ENCODE measurements around the gene PITPNM3. TPM values are rescaled to one million over a fixed set of nuclear protein-coding genes. Genes with fewer than 3 reads are reported as not detected.

PITPNM3 gene
- total and polyA plus RNA-seq, 2 experiments from 2014 or later = 1.0 to 1.5 TPM

DNA sequence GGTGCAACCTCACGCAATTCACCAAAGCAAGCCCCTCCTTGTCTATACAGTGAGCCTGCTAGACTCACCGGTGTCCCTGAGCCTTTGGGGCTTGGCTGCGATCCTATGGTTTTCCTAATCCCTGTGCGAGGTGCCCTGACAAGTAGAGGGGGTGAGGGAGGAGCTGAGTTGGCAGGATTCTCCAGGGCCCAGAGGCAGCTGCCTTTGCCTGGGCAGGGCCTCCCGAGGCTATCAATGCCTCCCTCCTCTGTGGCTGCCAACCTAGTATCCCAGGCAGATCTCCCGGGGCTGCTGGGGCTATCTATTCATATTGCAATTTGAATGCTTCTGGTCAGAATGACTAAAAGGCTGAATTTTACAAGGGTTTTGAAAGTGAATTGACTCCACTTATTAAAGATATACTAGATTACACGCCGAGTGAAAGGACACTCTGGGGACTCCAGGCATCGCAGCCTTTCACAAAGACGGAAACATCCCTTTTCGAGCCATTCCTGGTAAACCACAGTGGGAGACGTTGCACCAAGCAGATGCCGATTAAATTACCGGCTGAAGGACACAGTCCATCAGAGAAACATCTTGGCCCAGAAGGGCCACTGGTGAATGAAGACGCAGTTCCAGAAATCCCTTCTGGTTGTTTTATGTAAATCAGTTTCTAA, 11.3 kb upstream of the PITPNM3 start (continued):
- TF ChIP-seq, protein P1, sequence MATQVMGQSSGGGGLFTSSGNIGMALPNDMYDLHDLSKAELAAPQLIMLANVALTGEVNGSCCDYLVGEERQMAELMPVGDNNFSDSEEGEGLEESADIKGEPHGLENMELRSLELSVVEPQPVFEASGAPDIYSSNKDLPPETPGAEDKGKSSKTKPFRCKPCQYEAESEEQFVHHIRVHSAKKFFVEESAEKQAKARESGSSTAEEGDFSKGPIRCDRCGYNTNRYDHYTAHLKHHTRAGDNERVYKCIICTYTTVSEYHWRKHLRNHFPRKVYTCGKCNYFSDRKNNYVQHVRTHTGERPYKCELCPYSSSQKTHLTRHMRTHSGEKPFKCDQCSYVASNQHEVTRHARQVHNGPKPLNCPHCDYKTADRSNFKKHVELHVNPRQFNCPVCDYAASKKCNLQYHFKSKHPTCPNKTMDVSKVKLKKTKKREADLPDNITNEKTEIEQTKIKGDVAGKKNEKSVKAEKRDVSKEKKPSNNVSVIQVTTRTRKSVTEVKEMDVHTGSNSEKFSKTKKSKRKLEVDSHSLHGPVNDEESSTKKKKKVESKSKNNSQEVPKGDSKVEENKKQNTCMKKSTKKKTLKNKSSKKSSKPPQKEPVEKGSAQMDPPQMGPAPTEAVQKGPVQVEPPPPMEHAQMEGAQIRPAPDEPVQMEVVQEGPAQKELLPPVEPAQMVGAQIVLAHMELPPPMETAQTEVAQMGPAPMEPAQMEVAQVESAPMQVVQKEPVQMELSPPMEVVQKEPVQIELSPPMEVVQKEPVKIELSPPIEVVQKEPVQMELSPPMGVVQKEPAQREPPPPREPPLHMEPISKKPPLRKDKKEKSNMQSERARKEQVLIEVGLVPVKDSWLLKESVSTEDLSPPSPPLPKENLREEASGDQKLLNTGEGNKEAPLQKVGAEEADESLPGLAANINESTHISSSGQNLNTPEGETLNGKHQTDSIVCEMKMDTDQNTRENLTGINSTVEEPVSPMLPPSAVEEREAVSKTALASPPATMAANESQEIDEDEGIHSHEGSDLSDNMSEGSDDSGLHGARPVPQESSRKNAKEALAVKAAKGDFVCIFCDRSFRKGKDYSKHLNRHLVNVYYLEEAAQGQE (IDR thresholded peaks at IDR 0.05; ENCODE audit: unreplicated experiment) = no peak
- TF ChIP-seq POLR2AphosphoS5 (IDR thresholded peaks at IDR 0.05; ENCODE audit: low read depth) (no peak), NANOG (IDR thresholded peaks at IDR 0.05; ENCODE audit: borderline replicate concordance) (no peak), EZH2 (IDR thresholded peaks at IDR 0.05; ENCODE audit: low read depth, unreplicated experiment) (no peak), ZNF331 (CRISPR knock-in tag; IDR thresholded peaks at IDR 0.05; ENCODE audit: low read depth) (no peak), CREB1 (CRISPR knock-in tag; IDR thresholded peaks at IDR 0.05; ENCODE audit: low read depth) (no peak), JUNB (IDR thresholded peaks at IDR 0.05; ENCODE audit: unreplicated experiment) (no peak), ZNF114 (CRISPR knock-in tag; IDR thresholded peaks at IDR 0.05) (no peak), EZH2phosphoT487 (IDR thresholded peaks at IDR 0.05; ENCODE audit: unreplicated experiment) (no peak)
- TF ChIP-seq, protein P2, sequence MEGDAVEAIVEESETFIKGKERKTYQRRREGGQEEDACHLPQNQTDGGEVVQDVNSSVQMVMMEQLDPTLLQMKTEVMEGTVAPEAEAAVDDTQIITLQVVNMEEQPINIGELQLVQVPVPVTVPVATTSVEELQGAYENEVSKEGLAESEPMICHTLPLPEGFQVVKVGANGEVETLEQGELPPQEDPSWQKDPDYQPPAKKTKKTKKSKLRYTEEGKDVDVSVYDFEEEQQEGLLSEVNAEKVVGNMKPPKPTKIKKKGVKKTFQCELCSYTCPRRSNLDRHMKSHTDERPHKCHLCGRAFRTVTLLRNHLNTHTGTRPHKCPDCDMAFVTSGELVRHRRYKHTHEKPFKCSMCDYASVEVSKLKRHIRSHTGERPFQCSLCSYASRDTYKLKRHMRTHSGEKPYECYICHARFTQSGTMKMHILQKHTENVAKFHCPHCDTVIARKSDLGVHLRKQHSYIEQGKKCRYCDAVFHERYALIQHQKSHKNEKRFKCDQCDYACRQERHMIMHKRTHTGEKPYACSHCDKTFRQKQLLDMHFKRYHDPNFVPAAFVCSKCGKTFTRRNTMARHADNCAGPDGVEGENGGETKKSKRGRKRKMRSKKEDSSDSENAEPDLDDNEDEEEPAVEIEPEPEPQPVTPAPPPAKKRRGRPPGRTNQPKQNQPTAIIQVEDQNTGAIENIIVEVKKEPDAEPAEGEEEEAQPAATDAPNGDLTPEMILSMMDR (conservative IDR thresholded peaks at IDR 0.05; ENCODE audit: low read depth in 2 of 2) = no peak
- TF ChIP-seq, protein P3, sequence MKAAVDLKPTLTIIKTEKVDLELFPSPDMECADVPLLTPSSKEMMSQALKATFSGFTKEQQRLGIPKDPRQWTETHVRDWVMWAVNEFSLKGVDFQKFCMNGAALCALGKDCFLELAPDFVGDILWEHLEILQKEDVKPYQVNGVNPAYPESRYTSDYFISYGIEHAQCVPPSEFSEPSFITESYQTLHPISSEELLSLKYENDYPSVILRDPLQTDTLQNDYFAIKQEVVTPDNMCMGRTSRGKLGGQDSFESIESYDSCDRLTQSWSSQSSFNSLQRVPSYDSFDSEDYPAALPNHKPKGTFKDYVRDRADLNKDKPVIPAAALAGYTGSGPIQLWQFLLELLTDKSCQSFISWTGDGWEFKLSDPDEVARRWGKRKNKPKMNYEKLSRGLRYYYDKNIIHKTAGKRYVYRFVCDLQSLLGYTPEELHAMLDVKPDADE (IDR thresholded peaks at IDR 0.05) = no peak

DNA sequence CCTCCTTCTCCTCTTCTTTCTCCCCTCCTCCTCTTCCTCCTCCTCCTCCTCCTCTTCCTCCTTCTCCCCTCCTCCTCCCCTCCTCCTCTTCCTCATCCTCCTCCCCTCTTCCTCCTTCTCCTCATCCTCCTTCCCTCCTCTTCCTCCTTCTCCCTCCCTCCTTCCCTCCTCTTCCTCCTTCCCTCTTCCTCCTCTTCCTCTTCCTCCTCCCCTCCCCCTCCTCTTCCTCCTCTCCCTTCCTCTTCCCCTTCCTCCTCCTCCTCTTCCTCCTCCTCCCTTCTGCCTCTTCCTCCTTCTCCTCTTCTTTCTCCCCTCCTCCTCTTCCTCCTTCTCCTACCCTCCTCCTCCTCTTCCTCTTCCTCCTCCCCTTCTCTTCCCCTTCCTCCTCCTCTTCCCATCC, 5.1 kb upstream of the PITPNM3 start:
- H3K27ac Mint-ChIP-seq = no peak overlapping the region
- Histone ChIP-seq H4K20me1 (replicated peaks; ENCODE audit: insufficient read depth) (no peaks in the 10 kb centered on the region), H2AFZ (no peak overlapping the region)
- TF ChIP-seq, protein P4, sequence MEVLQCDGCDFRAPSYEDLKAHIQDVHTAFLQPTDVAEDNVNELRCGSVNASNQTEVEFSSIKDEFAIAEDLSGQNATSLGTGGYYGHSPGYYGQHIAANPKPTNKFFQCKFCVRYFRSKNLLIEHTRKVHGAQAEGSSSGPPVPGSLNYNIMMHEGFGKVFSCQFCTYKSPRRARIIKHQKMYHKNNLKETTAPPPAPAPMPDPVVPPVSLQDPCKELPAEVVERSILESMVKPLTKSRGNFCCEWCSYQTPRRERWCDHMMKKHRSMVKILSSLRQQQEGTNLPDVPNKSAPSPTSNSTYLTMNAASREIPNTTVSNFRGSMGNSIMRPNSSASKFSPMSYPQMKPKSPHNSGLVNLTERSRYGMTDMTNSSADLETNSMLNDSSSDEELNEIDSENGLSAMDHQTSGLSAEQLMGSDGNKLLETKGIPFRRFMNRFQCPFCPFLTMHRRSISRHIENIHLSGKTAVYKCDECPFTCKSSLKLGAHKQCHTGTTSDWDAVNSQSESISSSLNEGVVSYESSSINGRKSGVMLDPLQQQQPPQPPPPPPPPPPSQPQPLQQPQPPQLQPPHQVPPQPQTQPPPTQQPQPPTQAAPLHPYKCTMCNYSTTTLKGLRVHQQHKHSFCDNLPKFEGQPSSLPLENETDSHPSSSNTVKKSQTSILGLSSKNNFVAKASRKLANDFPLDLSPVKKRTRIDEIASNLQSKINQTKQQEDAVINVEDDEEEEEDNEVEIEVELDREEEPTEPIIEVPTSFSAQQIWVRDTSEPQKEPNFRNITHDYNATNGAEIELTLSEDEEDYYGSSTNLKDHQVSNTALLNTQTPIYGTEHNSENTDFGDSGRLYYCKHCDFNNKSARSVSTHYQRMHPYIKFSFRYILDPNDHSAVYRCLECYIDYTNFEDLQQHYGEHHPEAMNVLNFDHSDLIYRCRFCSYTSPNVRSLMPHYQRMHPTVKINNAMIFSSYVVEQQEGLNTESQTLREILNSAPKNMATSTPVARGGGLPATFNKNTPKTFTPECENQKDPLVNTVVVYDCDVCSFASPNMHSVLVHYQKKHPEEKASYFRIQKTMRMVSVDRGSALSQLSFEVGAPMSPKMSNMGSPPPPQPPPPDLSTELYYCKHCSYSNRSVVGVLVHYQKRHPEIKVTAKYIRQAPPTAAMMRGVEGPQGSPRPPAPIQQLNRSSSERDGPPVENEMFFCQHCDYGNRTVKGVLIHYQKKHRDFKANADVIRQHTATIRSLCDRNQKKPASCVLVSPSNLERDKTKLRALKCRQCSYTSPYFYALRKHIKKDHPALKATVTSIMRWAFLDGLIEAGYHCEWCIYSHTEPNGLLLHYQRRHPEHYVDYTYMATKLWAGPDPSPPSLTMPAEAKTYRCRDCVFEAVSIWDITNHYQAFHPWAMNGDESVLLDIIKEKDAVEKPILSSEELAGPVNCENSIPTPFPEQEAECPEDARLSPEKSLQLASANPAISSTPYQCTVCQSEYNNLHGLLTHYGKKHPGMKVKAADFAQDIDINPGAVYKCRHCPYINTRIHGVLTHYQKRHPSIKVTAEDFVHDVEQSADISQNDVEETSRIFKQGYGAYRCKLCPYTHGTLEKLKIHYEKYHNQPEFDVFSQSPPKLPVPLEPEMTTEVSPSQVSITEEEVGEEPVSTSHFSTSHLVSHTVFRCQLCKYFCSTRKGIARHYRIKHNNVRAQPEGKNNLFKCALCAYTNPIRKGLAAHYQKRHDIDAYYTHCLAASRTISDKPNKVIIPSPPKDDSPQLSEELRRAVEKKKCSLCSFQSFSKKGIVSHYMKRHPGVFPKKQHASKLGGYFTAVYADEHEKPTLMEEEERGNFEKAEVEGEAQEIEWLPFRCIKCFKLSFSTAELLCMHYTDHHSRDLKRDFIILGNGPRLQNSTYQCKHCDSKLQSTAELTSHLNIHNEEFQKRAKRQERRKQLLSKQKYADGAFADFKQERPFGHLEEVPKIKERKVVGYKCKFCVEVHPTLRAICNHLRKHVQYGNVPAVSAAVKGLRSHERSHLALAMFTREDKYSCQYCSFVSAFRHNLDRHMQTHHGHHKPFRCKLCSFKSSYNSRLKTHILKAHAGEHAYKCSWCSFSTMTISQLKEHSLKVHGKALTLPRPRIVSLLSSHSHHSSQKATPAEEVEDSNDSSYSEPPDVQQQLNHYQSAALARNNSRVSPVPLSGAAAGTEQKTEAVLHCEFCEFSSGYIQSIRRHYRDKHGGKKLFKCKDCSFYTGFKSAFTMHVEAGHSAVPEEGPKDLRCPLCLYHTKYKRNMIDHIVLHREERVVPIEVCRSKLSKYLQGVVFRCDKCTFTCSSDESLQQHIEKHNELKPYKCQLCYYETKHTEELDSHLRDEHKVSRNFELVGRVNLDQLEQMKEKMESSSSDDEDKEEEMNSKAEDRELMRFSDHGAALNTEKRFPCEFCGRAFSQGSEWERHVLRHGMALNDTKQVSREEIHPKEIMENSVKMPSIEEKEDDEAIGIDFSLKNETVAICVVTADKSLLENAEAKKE (CRISPR knock-in tag; IDR thresholded peaks at IDR 0.05) = no peak
- no peak for TF ChIP-seq EZH2phosphoT487 (IDR thresholded peaks at IDR 0.05; ENCODE audit: unreplicated experiment)

More for the DNA sequence above, 5.1 kb upstream of the PITPNM3 start:
- no peak overlapping the region for H3K4me3 Mint-ChIP-seq
- no peak for DNase-seq (ENCODE audit: low spot score)
- H3K27me3 Mint-ChIP-seq (ENCODE audit: insufficient read depth, low read depth, poor library complexity) = peaks cover 33% of the 10 kb centered on the region
- Histone ChIP-seq H3K36me3 (ENCODE audit: insufficient read depth) (no peaks in the 10 kb centered on the region), H3K4me1 (ENCODE audit: insufficient read depth) (no peaks in the 10 kb centered on the region), H3K79me2 (replicated peaks; ENCODE audit: insufficient read depth) (no peaks in the 10 kb centered on the region), H3K9me2 (ENCODE audit: insufficient read depth) (no peaks in the 10 kb centered on the region), H3K27me3 (ENCODE audit: insufficient read depth) (peaks cover 22% of the 10 kb centered on the region), H3K27ac (ENCODE audit: low read depth) (no peak overlapping the region), H3F3A (replicated peaks; ENCODE audit: low read depth) (no peaks in the 10 kb centered on the region), H3K4me2 (no peak overlapping the region), H3K4me3 (no peak overlapping the region)
- H3K4me1 Mint-ChIP-seq = peaks cover 3% of the 10 kb centered on the region; the same call in 1 of the 3 replicates
- no peaks in the 10 kb centered on the region for H3K9me3 Mint-ChIP-seq
- no peaks in the 10 kb centered on the region for H3K36me3 Mint-ChIP-seq (ENCODE audit: low read depth)
- ATAC-seq = no peak
